Chondrocyte (in vitro differentiated cells): ENCODE measurements around the gene SPTSSA. TPM values are rescaled to one million over a fixed set of nuclear protein-coding genes. Genes with fewer than 3 reads are reported as not detected.
A peak's percentile ranks its signal among the peaks of the same experiment; 100 is the strongest.

Source experiments
- DNase-seq: peaks from one replicate; pipeline ENCODE4 v3.0.0; 2021; ENCODE audit warnings: mixed read lengths, low spot score
- H3K27ac Mint-ChIP-seq: one replicate; pipeline ENCODE4 v1.8.0; 2021; ENCODE audit warnings: mild to moderate bottlenecking, moderate library complexity, mixed read lengths; ENCODE audit not compliant: unreplicated experiment
- H3K27me3 Mint-ChIP-seq: 2 replicates; pipeline ENCODE4 v1.8.0; 2021; ENCODE audit warnings: low read depth, mixed read lengths
- H3K36me3 Mint-ChIP-seq: 2 replicates; pipeline ENCODE4 v1.8.0; 2021; ENCODE audit warnings: low read depth, mixed read lengths
- H3K4me1 Mint-ChIP-seq: 2 replicates; pipeline ENCODE4 v1.8.0; 2021; ENCODE audit warnings: low read depth, mild to moderate bottlenecking, mixed read lengths
- H3K4me3 Mint-ChIP-seq: one replicate; pipeline ENCODE4 v1.8.0; 2021; ENCODE audit warnings: mild to moderate bottlenecking, moderate library complexity, mixed read lengths; ENCODE audit not compliant: unreplicated experiment
- H3K9me3 Mint-ChIP-seq: 2 replicates; pipeline ENCODE4 v1.8.0; 2021; ENCODE audit warnings: low read depth, mixed read lengths
- total RNA-seq: library from RNA; stranded (reverse); gene quantifications from 3 replicates; pipeline ENCODE4 v1.2.1, GENCODE V29; 2021
- TF ChIP-seq, protein P1 (sequence below): fragments of 200-600 bp; sonication (generic); IDR thresholded peaks from 2 replicates; pipeline ENCODE4 v1.5.0; 2021; ENCODE audit warnings: antibody characterized with exemption, mild to moderate bottlenecking, moderate library complexity

The SPTSSA gene
- total RNA-seq, 1 donor from 2014 or later = 19.1 TPM

- no peaks in the 10 kb centered on the region for H3K36me3 Mint-ChIP-seq
- TF ChIP-seq, protein P1, sequence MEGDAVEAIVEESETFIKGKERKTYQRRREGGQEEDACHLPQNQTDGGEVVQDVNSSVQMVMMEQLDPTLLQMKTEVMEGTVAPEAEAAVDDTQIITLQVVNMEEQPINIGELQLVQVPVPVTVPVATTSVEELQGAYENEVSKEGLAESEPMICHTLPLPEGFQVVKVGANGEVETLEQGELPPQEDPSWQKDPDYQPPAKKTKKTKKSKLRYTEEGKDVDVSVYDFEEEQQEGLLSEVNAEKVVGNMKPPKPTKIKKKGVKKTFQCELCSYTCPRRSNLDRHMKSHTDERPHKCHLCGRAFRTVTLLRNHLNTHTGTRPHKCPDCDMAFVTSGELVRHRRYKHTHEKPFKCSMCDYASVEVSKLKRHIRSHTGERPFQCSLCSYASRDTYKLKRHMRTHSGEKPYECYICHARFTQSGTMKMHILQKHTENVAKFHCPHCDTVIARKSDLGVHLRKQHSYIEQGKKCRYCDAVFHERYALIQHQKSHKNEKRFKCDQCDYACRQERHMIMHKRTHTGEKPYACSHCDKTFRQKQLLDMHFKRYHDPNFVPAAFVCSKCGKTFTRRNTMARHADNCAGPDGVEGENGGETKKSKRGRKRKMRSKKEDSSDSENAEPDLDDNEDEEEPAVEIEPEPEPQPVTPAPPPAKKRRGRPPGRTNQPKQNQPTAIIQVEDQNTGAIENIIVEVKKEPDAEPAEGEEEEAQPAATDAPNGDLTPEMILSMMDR = no peak
Measured at GRCh38 chr14:34466691-34467090, 4.7 kb upstream of the SPTSSA start.

GRCh38 chr14:34465069-34465859 is 3.2 kb upstream of the SPTSSA start:
- no peak for DNase-seq
- TF ChIP-seq, protein P1 = no peak
- no peak overlapping the region for H3K27ac Mint-ChIP-seq
- no peaks in the 10 kb centered on the region for H3K36me3 Mint-ChIP-seq
- H3K4me1 Mint-ChIP-seq = peaks cover 15% of the 10 kb centered on the region
- H3K4me3 Mint-ChIP-seq = no peak overlapping the region
- no peaks in the 10 kb centered on the region for H3K9me3 Mint-ChIP-seq
- no peaks in the 10 kb centered on the region for H3K27me3 Mint-ChIP-seq

More at GRCh38 chr14:34466691-34467090, 4.7 kb upstream of the SPTSSA start:
- H3K4me1 Mint-ChIP-seq = peaks cover 3% of the 10 kb centered on the region
- no peak overlapping the region for H3K4me3 Mint-ChIP-seq
- H3K9me3 Mint-ChIP-seq = no peaks in the 10 kb centered on the region
- no peak overlapping the region for H3K27ac Mint-ChIP-seq
- no peaks in the 10 kb centered on the region for H3K27me3 Mint-ChIP-seq
- DNase-seq = peak; percentile 30

GRCh38 chr14:34463598-34463961 is 1.5 kb upstream of the SPTSSA start:
- no peaks in the 10 kb centered on the region for H3K27me3 Mint-ChIP-seq
- H3K4me1 Mint-ChIP-seq = peaks cover 24% of the 10 kb centered on the region
- no peaks in the 10 kb centered on the region for H3K9me3 Mint-ChIP-seq
- DNase-seq = no peak
- no peak overlapping the region for H3K27ac Mint-ChIP-seq
- TF ChIP-seq, protein P1 = no peak
- no peak overlapping the region for H3K4me3 Mint-ChIP-seq
- no peaks in the 10 kb centered on the region for H3K36me3 Mint-ChIP-seq

DNA sequence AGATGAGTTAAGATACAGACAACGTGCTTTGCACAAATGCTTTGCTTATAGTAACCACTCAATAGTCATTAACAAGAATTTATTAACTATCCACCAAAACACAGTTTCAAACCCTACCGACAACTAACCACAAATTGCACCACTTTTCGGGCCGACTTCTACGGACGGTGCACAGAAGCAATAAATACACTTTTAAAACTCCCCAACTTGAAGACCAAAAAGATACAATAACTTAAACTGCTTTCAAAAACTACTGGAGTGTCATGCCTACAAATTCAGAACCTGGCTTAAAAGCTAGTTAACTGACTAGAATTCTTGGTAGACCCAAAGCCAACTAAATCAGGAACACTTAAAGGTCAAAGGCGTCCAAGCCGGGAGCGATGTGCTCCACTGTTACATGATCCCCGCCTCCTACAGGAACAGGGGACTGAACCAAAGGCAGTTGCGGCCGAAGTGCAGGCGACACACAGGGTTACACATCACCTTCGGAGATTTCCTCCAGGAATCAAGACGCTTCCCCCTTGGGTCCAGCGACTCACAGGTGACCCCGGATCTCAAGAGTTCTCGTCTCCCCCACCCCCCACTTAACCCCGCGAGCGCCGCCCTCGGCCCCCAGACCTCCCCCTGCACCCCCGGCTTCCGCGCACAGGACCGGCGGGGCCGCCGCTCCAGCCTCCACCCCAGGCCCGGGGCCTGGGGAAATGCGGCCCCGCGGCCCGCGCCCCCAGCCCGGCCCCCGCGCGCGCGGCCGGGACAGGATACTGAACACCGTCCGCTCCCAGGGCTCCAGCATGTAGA is 507 bp downstream of the SPTSSA start:
- TF ChIP-seq, protein P1 = no peak
- H3K4me1 Mint-ChIP-seq = peaks cover 24% of the 10 kb centered on the region
- H3K9me3 Mint-ChIP-seq = no peaks in the 10 kb centered on the region
- no peak for DNase-seq
- no peaks in the 10 kb centered on the region for H3K36me3 Mint-ChIP-seq
- H3K27ac Mint-ChIP-seq = peak overlapping the region; percentile 93
- no peaks in the 10 kb centered on the region for H3K27me3 Mint-ChIP-seq
- peak overlapping the region; percentile 86 for H3K4me3 Mint-ChIP-seq

- Mint-ChIP-seq H3K27ac (peak overlapping the region; percentile 73), H3K4me1 (peaks cover 24% of the 10 kb centered on the region), H3K27me3 (no peaks in the 10 kb centered on the region), H3K4me3 (peak overlapping the region; percentile 86), H3K36me3 (no peaks in the 10 kb centered on the region), H3K9me3 (no peaks in the 10 kb centered on the region)
- TF ChIP-seq, protein P1 = no peak
- no peak for DNase-seq
Measured at GRCh38 chr14:34460841-34461240, 1.2 kb downstream of the SPTSSA start.
